Stimulated activated CD4-positive, alpha-beta T cell treated with anti-CD3 and anti-CD28 coated beads, TNF-alpha, amount 100 ng/mL, for 24 hours (primary cell): ENCODE measurements around the gene NRG3.
"Not testable (repeated sequence)": the region's sequence is repeated elsewhere in the genome, so short reads cannot be mapped to it uniquely, and the experiment has no call there.

Source experiments
- DNase-seq, 3 experiments: peaks; one replicate each; pipeline ENCODE4 v3.0.0-alpha.2; 2020; ENCODE audit warnings: low read depth in 3 of 3

Gene NRG3

GRCh38 chr10:82278401-82279182 is 403.6 kb downstream of the NRG3 start:
- DNase-seq, result no peak

GRCh38 chr10:82282782-82283456 is 407.9 kb downstream of the NRG3 start:
- DNase-seq, result no peak

GRCh38 chr10:82284180-82284579 is 409.2 kb downstream of the NRG3 start:
- no peak for DNase-seq

- DNase-seq, result no peak
Measured at GRCh38 chr10:82288461-82288881, 413.5 kb downstream of the NRG3 start.

- no peak for DNase-seq
Measured at GRCh38 chr10:82289945-82290344, 415.0 kb downstream of the NRG3 start.

GRCh38 chr10:82294874-82295378 is 419.9 kb downstream of the NRG3 start:
- DNase-seq, result no peak

- DNase-seq, result no peak
Measured at GRCh38 chr10:82308641-82309040, 433.6 kb downstream of the NRG3 start.

GRCh38 chr10:82310839-82311238 is 435.8 kb downstream of the NRG3 start:
- DNase-seq, result no peak

GRCh38 chr10:82313401-82313800 is 438.4 kb downstream of the NRG3 start:
- no peak for DNase-seq

- DNase-seq, result no peak
Measured at GRCh38 chr10:82318534-82318933, 443.5 kb downstream of the NRG3 start.

GRCh38 chr10:82319074-82319473 is 444.1 kb downstream of the NRG3 start:
- DNase-seq, result no peak

GRCh38 chr10:82319562-82319961 is 444.6 kb downstream of the NRG3 start:
- no peak for DNase-seq

GRCh38 chr10:82321724-82322123 is 446.7 kb downstream of the NRG3 start:
- DNase-seq, result no peak

GRCh38 chr10:82331716-82332115 is 456.7 kb downstream of the NRG3 start:
- DNase-seq, result no peak

GRCh38 chr10:82335831-82336230 is 460.8 kb downstream of the NRG3 start:
- no peak for DNase-seq

GRCh38 chr10:82340166-82340565 is 465.2 kb downstream of the NRG3 start:
- no peak for DNase-seq

GRCh38 chr10:82349590-82349989 is 474.6 kb downstream of the NRG3 start:
- DNase-seq, result not testable (repeated sequence)

- DNase-seq, result no peak
Measured at GRCh38 chr10:82353381-82353780, 478.4 kb downstream of the NRG3 start.

GRCh38 chr10:82358486-82359099 is 483.6 kb downstream of the NRG3 start:
- no peak for DNase-seq

GRCh38 chr10:82361256-82361655 is 486.3 kb downstream of the NRG3 start:
- no peak for DNase-seq

- no peak for DNase-seq
Measured at GRCh38 chr10:82377608-82378007, 502.6 kb downstream of the NRG3 start.

GRCh38 chr10:82378146-82378545 is 503.2 kb downstream of the NRG3 start:
- no peak for DNase-seq

- no peak for DNase-seq
Measured at GRCh38 chr10:82383350-82383749, 508.4 kb downstream of the NRG3 start.
